Superior temporal gyrus (tissue), 1 donor: ENCODE measurements around the gene DYNLT4.

ENCODE experiments used
- DNase-seq: peaks from one replicate; pipeline ENCODE4 v3.0.0-alpha.2; 2016; ENCODE audit errors: extremely low spot score

DYNLT4 gene

GRCh38 chr1:44757420-44757819 is 49.7 kb downstream of the DYNLT4 start:
- DNase-seq, result no peak
